Uterus (tissue), 2 donors: Measurements from ENCODE around the gene RAD9A.

ENCODE experiments used
- CTCF ChIP-seq, 4 experiments: fragments of 200-600 bp in 2 of 4; fragments of 450-650 bp in 2 of 4; sonication (generic) in 2 of 4; IDR thresholded peaks; one replicate each; pipeline ENCODE4 v1.5.1; 2016 to 2019; ENCODE audit warnings: antibody characterized with exemption in 4 of 4, mild to moderate bottlenecking in 2 of 4, moderate library complexity in 1 of 4
- POLR2A ChIP-seq, 2 donors: fragments of 450-650 bp; IDR thresholded peaks; one replicate each; pipeline ENCODE4 v1.6.1; 2016; ENCODE audit warnings: antibody characterized with exemption in 2 of 2, mild to moderate bottlenecking in 1 of 2, moderate library complexity in 1 of 2

- TF ChIP-seq POLR2A (IDR thresholded peaks at IDR 0.05) (no peak), CTCF (IDR thresholded peaks at IDR 0.05) (no peak)
Observed at GRCh38 chr11:67415501-67416304, 23.9 kb downstream of the RAD9A start, which contains the start of gene CARNS1.
